NCI-H1930 (cell line): ENCODE measurements around the gene UGT1A4.

ENCODE experiments used
- DNase-seq, 2 experiments: peaks; one replicate each; lab custom pipeline; 2025; lab: John Stamatoyannopoulos, UW

Gene UGT1A4

DNA sequence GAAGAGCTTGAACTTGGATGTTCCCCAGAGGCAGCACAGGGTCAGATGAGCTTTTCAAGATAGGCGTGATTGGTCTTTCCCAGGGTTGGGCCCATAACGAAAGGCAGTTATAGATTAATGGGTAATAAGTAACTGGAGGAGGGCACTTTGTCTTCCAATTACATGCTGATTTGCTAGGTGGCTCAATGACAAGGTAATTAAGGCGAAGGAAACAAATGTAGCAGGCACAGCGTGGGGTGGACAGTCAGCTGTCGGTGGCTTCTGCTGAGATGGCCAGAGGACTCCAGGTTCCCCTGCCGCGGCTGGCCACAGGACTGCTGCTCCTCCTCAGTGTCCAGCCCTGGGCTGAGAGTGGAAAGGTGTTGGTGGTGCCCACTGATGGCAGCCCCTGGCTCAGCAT is at the start of gene UGT1A4:
UGT1A4 (plus strand) TSS at position 185 of the 400 bp plus-strand sequence; CDS start at position 270, 85 bp downstream.
- DNase-seq = no peak

DNA sequence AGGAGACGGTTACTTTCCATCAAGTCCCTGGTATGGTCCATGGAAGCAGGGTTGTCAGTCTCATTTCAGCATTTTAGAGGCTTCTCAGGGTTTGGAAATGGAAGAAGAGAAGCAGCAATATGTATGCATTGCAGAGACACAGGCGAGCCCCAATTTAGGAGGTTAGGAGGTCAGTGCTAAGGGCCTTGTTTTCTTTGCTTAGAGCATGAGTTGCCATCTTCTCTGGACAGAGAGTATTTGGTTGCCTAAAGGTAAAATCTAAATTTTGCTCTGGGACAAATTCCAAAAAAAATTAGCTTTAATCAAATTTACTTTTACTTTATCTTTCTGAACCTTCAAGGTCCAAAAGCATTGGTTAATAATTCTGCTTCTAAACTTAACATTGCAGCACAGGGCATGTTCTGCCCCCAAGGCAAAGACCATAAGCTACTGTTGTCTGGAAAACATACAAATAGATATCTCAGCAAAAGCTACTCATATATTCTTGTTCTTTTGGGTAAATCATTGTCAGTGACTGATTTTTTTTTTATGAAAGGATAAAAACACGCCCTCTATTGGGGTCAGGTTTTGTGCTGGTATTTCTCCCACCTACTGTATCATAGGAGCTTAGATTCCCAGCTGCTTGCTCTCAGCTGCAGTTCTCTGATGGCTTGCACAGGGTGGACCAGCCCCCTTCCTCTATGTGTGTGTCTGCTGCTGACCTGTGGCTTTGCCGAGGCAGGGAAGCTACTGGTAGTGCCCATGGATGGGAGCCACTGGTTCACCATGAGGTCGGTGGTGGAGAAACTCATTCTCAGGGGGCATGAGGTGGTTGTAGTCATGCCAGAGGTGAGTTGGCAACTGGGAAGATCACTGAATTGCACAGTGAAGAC is 47.0 kb upstream of the UGT1A4 start, which contains the start of gene UGT1A9:
UGT1A9 (plus strand) TSS at position 609 of the 872 bp plus-strand sequence; CDS start at position 646, 37 bp downstream.
- no peak for DNase-seq

DNA sequence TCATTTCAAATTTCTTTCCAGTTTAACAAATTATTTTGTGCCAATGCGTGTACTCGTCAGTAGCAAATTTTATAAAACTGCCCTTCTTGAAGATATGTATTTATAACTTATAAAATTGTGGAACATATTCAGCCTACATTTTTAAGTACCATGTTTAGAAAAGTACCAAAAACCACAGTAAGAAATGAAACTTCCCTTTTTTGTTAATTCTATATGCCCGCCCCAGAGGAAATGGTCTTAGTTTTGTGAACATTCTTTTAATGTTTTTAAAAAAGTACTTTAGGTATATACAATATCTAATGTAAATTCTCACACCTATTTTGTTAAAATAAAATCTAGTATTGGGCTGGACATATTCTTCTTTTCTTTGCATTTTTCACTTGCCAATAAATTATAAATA is 45.6 kb upstream of the UGT1A4 start:
- DNase-seq = no peak

DNA sequence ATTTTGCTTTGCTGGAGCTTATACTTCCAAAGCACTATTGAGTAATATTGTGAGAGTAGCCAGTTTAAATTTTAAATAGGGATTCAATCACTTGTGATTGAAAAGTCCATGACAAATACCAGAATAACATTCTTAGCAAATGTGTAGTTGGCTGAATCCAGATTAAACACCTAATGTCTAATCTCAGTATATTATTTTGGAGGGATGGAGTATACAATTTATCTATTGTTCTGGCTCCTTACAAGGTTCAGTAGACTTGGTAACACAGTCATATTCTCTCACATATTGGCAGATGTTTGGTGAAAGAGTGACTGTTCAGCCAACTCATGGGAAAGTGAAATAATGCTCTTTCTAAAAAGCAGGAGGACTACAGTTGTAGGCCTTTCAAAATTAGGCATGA is 44.6 kb upstream of the UGT1A4 start:
- DNase-seq = no peak

DNA sequence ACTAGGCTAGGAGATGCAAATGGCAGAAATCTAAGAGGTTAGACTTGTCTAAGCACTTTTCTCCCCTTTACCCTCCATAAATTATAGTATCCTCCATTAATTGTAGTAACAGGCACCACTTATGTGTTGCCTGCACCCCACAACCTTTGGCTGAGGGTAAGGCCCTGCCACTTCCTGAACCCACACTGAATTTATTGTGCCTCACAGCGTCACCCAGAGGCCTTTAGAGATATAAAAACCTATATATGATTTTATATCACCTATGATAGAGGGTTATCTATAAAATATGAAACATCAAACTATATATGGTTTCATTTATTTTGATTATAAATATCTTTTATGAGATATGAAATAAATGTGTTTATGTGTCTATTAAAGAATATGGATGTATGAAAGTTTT is 44.2 kb upstream of the UGT1A4 start:
- DNase-seq = no peak

DNA sequence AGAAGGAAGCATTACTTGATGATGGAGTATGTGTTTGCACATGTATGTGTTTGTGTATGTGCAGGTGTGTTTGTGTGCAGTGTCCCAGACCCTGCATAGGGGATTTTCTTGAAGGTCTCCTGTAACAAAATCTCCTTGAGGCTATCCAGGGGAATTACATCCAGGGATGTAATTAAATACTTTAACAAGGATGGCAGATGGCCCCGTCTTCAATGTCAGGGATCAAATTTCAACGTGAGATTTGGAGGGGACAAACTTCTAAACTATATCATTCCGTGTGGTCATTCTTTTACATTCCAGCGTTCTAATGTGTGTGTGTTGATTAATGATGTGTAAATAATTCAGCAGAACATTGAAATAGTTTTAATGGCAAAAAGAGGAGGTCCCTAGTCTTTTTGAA is 43.5 kb upstream of the UGT1A4 start:
- no peak for DNase-seq

DNA sequence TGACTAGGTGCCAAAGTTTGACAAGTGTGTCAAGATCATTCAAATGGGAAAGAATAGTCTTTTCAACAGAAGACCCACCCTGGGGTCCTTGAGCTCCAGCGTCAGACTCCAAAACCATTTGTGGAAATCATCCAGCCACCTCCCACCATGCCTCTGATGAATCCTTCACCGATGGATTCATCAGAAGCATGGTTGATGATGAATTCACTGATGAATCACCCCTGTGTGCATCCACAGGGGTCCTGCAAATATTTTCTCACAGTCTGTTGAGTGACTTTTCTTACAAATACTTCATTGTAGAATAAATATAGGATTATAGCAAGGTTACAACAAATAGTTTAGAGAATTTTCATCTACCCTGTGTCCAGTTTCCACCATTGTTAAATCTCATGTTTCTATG is 42.5 kb upstream of the UGT1A4 start:
- DNase-seq = no peak

DNA sequence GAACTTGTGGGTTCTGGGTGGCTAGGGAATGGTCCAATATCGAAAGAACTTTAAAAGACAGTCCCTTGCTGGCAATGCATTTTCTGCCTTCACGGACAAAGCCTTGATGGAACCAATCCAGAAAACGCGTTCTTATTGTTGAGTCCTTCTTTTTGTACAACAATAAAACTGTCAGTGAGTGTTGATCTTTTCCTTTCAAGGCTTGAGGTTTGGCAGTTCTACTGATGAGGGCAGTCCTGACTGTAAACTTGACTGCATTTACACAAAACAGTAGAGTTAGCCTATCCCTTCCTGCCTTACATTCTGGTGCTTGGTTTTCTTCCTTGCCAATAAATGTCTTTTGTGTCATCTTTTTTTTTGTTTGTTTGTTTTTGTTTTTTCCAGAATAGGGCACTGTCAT is 39.3 kb upstream of the UGT1A4 start:
- no peak for DNase-seq

DNA sequence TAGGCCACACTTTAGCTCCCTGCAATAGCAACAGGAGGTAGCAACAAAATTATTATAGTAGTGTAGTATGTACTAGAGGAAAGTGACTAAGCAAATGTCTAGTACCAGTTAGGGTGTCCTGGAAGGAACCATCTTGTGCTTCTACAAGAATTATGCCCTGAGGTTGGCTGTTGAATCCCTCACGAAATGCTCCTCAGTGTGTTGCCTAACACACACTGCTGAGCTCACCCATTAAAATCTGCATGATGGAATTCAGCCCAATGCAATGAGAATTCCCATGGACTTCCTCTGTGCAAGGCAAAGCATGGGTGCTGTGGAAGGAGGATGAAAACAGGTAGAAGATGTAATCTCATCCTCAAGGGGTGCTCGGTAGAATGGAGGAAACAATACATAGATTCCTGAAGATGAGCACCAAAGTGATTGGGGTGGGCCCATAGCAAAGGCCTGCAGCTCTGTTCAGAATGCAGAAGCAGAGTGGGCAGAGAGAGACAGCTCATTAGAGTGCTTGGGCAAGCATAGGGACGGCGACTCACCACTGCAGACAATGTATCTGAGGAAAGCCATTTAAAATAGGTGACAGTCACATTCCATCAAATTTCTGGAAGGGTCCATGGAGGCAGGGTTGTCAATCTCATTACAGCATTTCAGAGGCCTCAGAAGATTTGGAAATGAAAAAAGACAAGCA is 38.0 kb upstream of the UGT1A4 start:
- no peak for DNase-seq

DNA sequence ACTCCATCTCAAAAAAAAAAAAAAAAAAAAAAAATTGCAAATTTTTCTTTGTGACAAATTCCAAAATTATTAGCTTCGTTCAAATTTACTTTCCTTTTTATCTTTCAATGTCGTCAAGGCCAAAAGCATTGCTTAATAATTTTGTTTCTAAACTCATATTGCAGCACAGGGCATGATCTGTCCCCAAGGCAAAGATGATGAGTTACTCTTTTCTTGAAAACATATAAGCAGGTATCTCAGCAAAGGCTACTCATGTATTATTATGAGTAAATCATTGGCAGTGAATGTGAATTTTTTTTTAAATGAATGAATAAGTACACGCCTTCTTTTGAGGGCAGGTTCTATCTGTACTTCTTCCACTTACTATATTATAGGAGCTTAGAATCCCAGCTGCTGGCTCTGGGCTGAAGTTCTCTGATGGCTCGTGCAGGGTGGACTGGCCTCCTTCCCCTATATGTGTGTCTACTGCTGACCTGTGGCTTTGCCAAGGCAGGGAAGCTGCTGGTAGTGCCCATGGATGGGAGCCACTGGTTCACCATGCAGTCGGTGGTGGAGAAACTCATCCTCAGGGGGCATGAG is 36.9 kb upstream of the UGT1A4 start, which contains the start of gene UGT1A7:
UGT1A7 (plus strand) TSS at position 381 of the 579 bp plus-strand sequence; CDS start at position 418, 37 bp downstream.
- DNase-seq = no peak

DNA sequence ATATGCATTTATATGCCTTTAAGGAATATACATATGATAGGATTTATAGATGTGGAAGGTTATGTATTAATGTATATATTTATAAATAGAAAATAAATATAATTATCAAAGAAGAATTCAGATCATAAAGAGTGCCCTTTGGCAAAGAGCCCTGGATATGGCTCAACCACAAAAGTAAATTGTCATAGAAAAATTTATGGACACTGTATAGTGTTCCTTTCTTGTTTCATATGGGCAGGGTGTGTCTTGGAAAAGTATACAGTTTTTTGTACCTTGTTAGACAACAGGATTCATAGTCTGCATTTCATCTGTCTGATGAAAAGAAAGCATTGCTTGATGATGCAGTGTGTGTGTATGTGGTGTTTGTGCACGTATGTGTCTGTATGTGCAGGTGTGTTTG is 33.9 kb upstream of the UGT1A4 start:
- no peak for DNase-seq

DNA sequence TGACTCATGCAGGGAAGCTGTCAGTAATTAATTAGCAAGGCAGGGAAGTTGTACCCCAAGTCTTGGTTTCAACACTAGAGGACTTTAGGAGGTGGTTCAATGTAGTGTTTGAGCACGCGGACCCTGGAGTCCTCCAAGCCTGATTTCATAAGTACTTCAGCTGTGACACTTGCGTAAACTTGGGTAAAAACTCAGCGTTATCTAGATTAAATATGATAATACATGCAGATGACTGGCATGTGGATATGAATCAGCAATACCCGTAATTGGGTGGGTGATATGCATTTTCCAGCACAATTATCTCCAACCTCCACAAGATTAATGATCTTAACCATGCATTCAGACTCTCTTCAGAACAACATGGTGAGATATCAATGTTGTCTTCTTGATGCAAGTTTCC is 31.6 kb upstream of the UGT1A4 start:
- no peak for DNase-seq

DNA sequence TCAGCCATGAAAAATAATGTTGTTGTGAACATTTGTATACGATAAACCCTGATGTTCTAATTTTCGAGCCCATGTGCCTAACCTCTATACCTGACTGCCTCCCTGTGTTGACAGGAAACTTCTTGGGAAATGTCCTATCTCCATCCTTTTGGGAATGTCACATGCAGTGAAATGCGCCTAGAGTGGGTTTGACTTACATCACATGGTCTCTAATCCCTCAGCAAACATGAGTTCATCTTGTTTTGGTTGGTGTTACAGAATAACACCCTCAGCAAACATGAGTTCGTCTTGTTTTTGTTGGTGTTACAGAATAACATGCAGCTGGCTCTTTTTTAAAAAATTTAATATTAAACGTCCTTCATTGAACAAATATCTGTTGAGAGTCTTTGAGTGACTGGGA is 30.2 kb upstream of the UGT1A4 start:
- no peak for DNase-seq

DNA sequence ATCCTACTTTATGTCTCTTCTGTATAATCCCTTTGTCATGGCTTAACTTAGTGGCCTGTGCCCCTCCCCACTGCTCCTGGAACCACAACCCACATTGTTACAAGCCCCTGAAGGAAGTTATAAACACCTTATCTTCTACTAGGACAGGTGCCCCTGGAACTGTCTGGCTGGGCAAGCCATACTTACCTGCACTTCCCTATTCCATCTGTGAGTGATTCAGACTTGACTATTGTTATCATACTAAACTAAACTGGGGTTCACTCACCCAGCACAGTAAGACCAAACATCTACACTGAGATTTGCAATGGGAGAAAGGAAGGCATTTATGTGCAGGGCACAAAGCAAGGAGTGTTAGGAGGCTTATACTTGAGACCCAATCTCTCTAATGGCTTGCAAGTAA is 29.5 kb upstream of the UGT1A4 start:
- no peak for DNase-seq

DNA sequence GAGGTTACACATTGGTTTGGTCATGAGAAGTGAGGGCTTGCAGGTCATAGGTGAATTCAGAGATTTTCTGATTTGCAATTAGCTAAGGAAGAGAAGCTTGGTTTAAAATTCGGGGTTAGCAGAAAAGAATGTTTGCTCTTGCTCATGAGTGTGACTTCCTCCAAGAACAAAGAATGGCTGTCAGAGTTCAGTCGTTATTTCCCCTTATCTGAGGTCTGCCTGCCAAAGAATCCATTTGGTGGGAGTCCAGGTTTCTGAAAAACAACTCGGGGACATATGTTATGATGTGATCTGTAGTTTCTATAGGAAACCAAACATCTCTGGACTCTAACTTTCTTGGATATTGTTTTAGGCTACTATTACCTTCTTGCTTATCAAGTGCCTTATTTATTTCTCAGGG is 29.0 kb upstream of the UGT1A4 start:
- DNase-seq = no peak

DNA sequence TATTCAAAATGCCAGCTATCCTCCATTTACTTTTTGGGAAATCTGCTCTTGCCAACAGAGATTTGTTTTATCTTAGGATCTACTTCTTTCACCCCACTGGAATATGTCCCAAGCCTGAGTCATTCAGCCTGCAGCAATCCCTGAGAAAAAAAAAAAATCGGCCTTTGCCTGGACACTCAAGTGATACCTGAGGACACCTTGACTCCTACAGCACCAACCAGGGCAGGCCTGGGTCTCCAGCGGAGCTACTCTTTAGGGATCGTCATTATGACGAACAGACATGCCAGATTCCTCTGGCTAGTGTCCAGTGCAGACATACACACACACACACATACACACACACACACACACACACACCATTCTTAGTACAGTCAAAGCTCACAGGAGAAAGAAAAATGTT is 28.1 kb upstream of the UGT1A4 start:
- no peak for DNase-seq

DNA sequence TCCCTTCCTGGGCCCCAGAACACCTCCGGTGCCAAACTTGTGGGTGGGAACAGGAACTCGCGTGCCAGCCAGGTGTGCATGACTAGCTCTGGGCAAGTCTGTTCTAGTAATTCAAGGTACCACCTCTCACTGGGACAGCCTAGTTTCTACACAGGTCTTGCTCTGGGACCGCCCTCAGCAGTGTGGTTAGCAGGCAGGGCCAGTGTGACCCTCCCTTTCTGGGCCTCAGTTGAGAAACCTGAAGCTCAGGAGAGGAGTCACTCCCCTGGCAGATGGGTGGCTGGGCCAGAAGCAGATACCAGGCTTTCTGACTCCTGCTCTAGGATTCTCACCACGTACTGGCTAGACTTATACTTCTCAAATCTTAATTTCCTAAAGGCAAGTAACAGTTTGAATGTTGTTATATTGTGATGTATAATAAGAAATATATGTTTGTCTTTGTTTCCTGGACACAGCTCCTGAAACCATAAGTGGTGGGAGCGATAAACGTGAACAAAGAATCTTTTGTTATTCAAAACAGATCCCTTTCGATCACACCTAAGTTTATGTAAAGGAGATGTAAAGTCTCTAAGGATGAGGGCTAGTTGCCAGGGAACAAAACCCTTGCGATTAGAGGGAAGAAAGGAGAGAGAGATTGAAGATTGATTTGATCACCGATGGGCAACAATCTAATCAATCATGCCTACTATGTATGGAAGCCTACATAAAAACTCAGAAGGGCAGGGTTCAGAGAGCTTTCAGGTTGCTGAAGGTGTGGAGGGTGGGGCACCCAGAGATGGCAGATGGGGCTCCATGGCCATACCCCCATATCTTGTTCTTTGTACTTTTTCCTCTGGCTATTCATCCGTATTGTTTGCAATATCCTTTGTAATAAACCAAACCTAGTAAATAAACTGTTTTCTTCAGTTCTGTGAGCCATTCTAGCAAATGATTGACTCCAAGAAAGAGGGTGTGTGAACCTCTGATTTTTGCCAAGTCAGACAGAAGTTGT is 26.8 kb upstream of the UGT1A4 start:
- no peak for DNase-seq

DNA sequence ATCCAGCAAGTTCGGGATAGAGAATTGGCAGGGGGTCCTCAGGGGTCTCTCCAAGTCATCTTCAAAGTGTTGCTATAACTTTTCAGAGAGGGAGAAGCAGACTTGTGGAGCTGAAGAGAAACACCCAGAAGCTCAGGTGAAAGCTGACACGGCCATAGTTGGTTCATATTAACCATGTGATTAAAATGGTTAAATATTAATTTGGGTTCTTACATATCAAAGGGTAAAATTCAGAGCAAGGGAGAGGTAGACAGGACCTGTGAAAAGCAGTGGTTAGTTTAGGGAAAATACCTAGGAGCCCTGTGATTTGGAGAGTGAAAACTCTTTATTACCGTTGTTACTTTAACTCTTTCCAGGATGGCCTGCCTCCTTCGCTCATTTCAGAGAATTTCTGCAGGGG is 25.9 kb upstream of the UGT1A4 start, which contains the start of gene UGT1A6:
UGT1A6 (plus strand) TSS at position 243 of the 400 bp plus-strand sequence; CDS start at position 358, 115 bp downstream.
- DNase-seq = no peak

DNA sequence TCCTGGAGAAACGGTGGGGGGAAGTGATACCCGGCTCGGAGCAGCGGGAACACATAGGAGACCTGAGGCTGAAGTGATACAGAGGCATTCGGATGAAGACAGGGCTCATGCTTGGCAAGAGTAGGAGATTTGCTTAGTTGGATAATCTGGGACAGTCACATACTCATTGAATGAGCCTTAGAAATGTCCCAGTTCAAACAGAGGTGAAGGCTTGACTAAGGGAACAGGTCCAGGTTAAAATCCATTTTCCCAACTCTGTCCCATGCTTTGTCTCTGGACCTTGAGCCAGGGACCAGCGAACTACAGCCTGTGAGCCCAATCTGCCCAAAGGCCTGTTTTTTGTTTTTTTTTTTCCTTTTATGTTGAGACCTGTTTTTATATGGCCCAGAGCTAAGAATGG is 24.6 kb upstream of the UGT1A4 start:
- no peak for DNase-seq

DNA sequence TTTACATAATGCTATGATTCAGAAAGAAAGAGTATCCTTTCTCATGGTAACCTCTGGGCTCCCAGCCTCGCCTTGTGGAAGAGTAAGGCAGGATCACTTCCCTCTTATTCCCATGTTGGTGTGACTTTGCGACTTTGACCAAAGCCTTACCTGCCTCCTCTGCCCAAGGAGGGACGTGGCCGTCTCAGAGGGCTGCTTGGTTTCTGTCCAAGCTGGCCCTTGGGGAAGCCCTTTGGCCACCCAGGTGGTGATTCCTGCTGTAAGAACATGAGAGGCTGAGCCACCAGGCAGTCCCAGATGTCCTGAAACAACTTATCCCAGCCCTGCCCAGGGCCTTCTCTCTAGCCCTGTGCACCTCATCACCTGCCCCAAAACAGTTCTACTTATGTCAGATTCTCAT is 19.8 kb upstream of the UGT1A4 start:
- no peak for DNase-seq

DNA sequence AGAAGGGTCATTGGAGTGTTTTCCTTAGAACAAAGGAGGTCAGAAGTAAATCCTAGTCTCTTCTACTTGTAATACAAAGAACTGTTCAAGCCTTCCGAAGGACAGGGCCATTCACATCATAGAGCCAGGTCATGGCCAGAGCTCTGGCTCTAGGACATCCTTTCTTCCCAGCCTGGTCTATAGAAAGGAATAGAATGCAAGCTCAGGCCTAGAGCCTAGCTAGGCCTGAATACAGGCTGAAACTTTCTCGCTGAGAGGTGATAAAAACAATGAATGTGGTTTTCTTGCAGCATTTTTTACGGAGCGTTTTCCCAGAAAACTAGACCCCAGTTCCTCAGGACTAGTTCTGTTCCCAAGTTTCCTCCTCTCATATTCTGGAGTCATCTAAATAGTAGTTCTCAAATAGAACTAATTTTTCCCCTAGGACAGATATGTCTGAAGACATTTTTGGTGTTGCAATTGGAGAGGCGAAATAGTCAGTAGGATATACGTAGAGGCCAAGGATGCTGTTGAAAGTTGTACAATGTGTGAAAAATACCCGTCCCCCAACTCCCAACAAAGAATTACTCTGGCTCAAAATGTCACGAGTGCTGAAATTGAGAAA is 19.0 kb upstream of the UGT1A4 start:
- DNase-seq = no peak
